Measurements from ENCODE around the gene FXYD6.

- TF ChIP-seq, protein P1, sequence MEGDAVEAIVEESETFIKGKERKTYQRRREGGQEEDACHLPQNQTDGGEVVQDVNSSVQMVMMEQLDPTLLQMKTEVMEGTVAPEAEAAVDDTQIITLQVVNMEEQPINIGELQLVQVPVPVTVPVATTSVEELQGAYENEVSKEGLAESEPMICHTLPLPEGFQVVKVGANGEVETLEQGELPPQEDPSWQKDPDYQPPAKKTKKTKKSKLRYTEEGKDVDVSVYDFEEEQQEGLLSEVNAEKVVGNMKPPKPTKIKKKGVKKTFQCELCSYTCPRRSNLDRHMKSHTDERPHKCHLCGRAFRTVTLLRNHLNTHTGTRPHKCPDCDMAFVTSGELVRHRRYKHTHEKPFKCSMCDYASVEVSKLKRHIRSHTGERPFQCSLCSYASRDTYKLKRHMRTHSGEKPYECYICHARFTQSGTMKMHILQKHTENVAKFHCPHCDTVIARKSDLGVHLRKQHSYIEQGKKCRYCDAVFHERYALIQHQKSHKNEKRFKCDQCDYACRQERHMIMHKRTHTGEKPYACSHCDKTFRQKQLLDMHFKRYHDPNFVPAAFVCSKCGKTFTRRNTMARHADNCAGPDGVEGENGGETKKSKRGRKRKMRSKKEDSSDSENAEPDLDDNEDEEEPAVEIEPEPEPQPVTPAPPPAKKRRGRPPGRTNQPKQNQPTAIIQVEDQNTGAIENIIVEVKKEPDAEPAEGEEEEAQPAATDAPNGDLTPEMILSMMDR (IDR thresholded peaks at IDR 0.05; ENCODE audit: low read depth, low read length, missing input control): no peak
- TF ChIP-seq RAD21 (IDR thresholded peaks at IDR 0.05) (no peak), ATF3 (IDR thresholded peaks at IDR 0.05) (no peak), EGR1 (IDR thresholded peaks at IDR 0.05; ENCODE audit: low read depth in 2 of 2) (no peak), MAX (IDR thresholded peaks at IDR 0.05) (no peak), GABPA (IDR thresholded peaks at IDR 0.05 in 1 of 2, conservative IDR thresholded peaks at IDR 0.05 in 1 of 2) (no peak), YY1 (IDR thresholded peaks at IDR 0.05) (no peak), TAF1 (conservative IDR thresholded peaks at IDR 0.05) (no peak), JUND (IDR thresholded peaks at IDR 0.05) (no peak)
- TF ChIP-seq, protein P2, sequence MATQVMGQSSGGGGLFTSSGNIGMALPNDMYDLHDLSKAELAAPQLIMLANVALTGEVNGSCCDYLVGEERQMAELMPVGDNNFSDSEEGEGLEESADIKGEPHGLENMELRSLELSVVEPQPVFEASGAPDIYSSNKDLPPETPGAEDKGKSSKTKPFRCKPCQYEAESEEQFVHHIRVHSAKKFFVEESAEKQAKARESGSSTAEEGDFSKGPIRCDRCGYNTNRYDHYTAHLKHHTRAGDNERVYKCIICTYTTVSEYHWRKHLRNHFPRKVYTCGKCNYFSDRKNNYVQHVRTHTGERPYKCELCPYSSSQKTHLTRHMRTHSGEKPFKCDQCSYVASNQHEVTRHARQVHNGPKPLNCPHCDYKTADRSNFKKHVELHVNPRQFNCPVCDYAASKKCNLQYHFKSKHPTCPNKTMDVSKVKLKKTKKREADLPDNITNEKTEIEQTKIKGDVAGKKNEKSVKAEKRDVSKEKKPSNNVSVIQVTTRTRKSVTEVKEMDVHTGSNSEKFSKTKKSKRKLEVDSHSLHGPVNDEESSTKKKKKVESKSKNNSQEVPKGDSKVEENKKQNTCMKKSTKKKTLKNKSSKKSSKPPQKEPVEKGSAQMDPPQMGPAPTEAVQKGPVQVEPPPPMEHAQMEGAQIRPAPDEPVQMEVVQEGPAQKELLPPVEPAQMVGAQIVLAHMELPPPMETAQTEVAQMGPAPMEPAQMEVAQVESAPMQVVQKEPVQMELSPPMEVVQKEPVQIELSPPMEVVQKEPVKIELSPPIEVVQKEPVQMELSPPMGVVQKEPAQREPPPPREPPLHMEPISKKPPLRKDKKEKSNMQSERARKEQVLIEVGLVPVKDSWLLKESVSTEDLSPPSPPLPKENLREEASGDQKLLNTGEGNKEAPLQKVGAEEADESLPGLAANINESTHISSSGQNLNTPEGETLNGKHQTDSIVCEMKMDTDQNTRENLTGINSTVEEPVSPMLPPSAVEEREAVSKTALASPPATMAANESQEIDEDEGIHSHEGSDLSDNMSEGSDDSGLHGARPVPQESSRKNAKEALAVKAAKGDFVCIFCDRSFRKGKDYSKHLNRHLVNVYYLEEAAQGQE (IDR thresholded peaks at IDR 0.05): no peak
Observed at GRCh38 chr11:117921456-117921855, 45.0 kb upstream of the FXYD6 start.
